Left lobe of liver (tissue), 2 donors: ENCODE measurements around the gene COX8A. TPM values are rescaled to one million over a fixed set of nuclear protein-coding genes. Genes with fewer than 3 reads are reported as not detected.

ENCODE experiments used
- ATAC-seq: fragments of 200-7000 bp; cut with Tn5 transposase; one replicate; pipeline ENCODE4 v1.9.1; 2020; ENCODE audit warnings: mild to moderate bottlenecking, moderate library complexity
- DNase-seq: peaks from one replicate; pipeline ENCODE4 v3.0.0-alpha.2; 2020; ENCODE audit warnings: low spot score
- total RNA-seq: library from RNA; stranded (reverse); gene quantifications from one replicate; pipeline ENCODE4 v1.2.1, GENCODE V29; 2021
- donor health status: DM: no; HTN: no; CAD: no; lungs with moderate emphysema.
- donor health status: DM: no; HTN: yes; CAD: no.

COX8A gene
- total RNA-seq, 1 donor from 2014 or later, result 182 TPM

- ATAC-seq, result no peak
- no peak for DNase-seq
These were observed 45.0 kb downstream of the COX8A start for GRCh38 chr11:64019106-64020037.

- DNase-seq (no peak), ATAC-seq (no peak)
These were observed 46.7 kb downstream of the COX8A start for GRCh38 chr11:64020976-64021756.

DNA sequence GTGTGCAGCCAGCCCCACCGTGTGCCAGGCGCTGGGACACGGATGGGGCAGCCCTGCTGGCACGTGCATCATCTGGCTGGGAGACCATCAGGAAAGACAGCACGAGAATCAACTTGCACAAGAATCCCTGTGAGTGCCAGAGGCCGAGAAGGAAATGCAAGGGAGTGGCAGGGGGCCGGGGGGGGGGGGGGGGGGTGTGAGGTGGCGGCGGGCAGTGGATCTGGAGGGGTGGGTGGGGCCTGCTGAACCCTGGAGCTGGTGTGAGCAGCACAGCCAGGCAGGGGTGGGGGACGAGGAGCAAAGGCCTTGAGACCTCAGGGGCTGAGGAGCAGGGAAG, 47.3 kb downstream of the COX8A start:
- no peak for DNase-seq
- ATAC-seq, result no peak

DNA sequence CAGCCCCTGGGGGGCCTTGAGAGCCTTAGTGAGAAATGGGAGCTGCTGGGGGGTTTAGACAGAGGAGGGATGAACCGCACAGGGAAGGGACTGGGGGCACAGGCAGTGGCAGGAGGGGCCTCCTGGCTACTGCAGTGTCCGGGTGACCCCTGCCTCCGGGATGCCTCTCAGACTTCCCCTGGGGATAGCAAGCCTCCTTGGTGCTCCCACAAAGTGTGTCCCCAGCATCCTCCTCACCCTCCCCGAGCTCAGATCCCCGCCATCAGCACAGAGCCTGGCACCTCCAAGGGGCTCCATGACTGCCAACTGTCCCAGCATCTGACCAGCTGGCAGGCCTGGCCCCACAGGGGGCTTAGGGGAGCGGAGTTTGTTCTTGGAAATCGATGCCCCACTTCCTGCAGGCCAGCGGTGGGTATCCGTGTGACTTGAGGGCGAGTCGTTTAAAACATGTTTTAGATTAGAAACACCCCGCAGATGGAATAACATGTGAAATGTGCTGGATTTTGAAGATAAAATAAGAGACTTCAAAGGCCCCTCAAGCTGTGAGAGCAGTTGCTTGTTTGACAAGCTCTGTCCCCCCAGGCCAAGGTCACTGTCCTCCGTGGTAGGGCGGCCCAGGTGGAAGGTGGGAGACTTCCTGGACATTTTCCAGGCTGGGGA, 47.8 kb downstream of the COX8A start:
- DNase-seq (no peak), ATAC-seq (no peak)

DNA sequence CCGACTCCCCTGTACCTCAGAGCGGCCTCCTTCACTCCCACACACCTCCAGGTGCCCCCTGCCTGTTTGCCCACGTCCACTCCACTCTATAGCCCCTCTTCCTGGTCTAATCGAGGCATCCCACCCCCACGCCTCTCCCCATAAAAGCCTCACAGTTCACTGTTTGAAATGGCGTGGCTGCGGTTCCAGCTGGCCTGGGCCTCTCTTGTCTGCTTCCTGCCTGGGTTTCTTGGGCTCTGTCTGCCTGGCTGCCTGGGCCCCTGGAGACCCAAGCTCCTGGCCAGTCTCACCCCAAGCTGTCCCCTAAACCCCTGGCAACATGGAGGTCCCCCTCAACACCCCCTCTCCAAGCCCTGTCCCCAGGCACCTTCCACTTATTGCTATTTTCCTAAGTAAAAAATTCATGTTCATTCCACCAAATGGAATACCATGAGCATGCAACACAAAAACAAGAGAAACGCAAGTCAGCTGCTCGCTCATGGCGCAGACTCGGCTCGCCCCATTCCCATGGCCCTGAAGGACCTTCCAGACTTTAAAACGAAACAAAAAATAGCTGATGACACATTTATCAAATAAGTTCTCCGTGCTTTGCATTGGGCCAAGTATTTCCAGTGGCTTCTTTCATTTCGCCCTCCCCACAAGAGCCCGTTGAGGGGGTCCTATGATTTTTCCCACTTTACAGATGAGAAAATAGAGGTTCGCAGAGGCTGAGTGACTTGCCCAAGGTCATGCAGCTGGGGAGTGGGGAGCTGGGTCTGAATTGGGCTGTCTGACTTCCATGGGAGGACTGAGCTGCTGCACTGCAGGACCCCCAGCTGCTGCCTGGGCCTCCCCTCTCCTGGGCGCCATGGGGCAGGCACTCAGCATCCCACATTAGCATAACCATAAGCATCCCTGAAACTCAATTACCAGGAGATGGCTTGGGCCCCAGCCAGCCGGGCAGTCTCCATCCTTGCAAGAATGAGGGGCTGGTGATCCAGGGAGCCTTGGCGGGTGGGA, 49.6 kb downstream of the COX8A start:
- DNase-seq (no peak), ATAC-seq (no peak)

DNA sequence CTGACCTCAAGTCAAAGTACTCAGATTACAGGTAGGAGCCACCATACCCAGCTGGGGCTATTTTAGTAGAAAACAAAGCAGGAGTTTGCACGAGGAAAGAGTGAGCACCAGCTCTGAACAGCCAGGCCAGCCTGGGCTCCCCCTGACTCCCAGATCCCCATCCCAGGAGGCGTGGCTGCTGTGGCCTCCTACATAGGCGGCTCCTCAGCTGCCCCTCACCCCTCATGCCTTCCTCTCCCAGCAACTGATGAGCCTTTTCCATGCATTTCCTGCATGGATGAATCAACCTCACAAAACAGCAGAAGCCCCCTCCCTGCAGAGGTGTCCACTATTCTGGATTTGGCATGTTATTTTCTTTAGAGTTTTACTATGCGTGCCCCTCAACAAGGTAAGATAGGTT, 50.8 kb downstream of the COX8A start:
- DNase-seq (no peak), ATAC-seq (no peak)

Other genes starting within 250 kb of the COX8A start
- 14.8 TPM for gene ZFTA, start 205.8 kb upstream of the COX8A start, total RNA-seq
- 3.4 TPM for gene SPINDOC, start 161.2 kb upstream of the COX8A start, total RNA-seq
- gene MARK2, start 135.5 kb upstream of the COX8A start, total RNA-seq, result 13.0 TPM
- gene RCOR2, start 57.5 kb upstream of the COX8A start, total RNA-seq, result 0.23 TPM
- gene NAA40, start 35.6 kb upstream of the COX8A start, total RNA-seq, result 4.2 TPM
- gene OTUB1, start 11.8 kb downstream of the COX8A start, total RNA-seq, result 22.8 TPM
- gene FLRT1, start 61.3 kb downstream of the COX8A start, total RNA-seq, result not detected
- gene MACROD1, start 191.5 kb downstream of the COX8A start, total RNA-seq, result 35.2 TPM
- 33.9 TPM for gene STIP1, start 211.6 kb downstream of the COX8A start, total RNA-seq
- gene FERMT3, start 232.1 kb downstream of the COX8A start, total RNA-seq, result 9.7 TPM